WTC11 (cell line): Measurements from ENCODE around the gene FCGBP. TPM values are rescaled to one million over a fixed set of nuclear protein-coding genes. Genes with fewer than 3 reads are reported as not detected.
"Not testable (repeated sequence)": the region's sequence is repeated elsewhere in the genome, so short reads cannot be mapped to it uniquely, and the experiment has no call there.

Source experiments
- ATAC-seq: fragments of 200-7000 bp; cut with Tn5 transposase; 2 replicates; pipeline ENCODE4 v1.10.0; 2021; ENCODE audit warnings: mild to moderate bottlenecking, moderate library complexity
- CTCF ChIA-PET: fragments of 300-600 bp; sonication (Branson Sonifier 250); formaldehyde crosslinking; loops from one replicate; lab custom pipeline; 2021; ENCODE audit warnings: antibody characterized with exemption; lab: Charles Lee
- POLR2A ChIA-PET: fragments of 350-600 bp; sonication (Branson Sonifier 250); formaldehyde crosslinking; loops from one replicate; lab custom pipeline; 2021; ENCODE audit warnings: antibody characterized with exemption; lab: Charles Lee
- DNase-seq: peaks from one replicate; pipeline ENCODE4 v3.0.0; 2021; ENCODE audit warnings: low spot score
- H3K27ac Mint-ChIP-seq: 2 replicates; pipeline ENCODE4 v1.8.0; 2021; ENCODE audit warnings: mixed read lengths
- H3K27me3 Mint-ChIP-seq: 2 replicates; pipeline ENCODE4 v1.8.0; 2021; ENCODE audit warnings: low read depth, mild to moderate bottlenecking, moderate library complexity, mixed read lengths
- H3K36me3 Mint-ChIP-seq: 2 replicates; pipeline ENCODE4 v1.8.0; 2021; ENCODE audit warnings: mixed read lengths
- H3K4me1 Mint-ChIP-seq: 2 replicates; pipeline ENCODE4 v1.8.0; 2022; ENCODE audit warnings: mixed read lengths
- H3K4me3 Mint-ChIP-seq: 2 replicates; pipeline ENCODE4 v1.8.0; 2021; ENCODE audit warnings: mild to moderate bottlenecking, moderate library complexity, mixed read lengths
- H3K9me3 Mint-ChIP-seq: 2 replicates; pipeline ENCODE4 v1.8.0; 2021; ENCODE audit warnings: mixed read lengths
- ARID4B ChIP-seq: sonication (generic); formaldehyde crosslinking; IDR thresholded peaks from 2 replicates; pipeline ENCODE4 v1.8.0; 2023; ENCODE audit warnings: missing genetic modification reagents, mild to moderate bottlenecking, borderline replicate concordance
- CBFB ChIP-seq: sonication (generic); formaldehyde crosslinking; IDR thresholded peaks from 2 replicates; pipeline ENCODE4 v1.8.1; 2022; ENCODE audit warnings: mild to moderate bottlenecking, low read depth, missing genetic modification reagents
- CDX4 ChIP-seq: fragments of 250-450 bp; sonication (Bioruptor Pico); IDR thresholded peaks from 2 replicates; pipeline ENCODE4 v1.9.0; 2021; ENCODE audit warnings: moderate library complexity, mild to moderate bottlenecking, inconsistent platforms, borderline replicate concordance
- E2F1 ChIP-seq: sonication (generic); formaldehyde crosslinking; IDR thresholded peaks from 2 replicates; pipeline ENCODE4 v1.8.0; 2022; ENCODE audit warnings: mild to moderate bottlenecking, missing genetic modification reagents
- E2F4 ChIP-seq: sonication (generic); formaldehyde crosslinking; IDR thresholded peaks from 2 replicates; pipeline ENCODE4 v1.8.1; 2022; ENCODE audit warnings: low read depth, mild to moderate bottlenecking, moderate library complexity, missing genetic modification reagents, borderline replicate concordance
- EMX1 ChIP-seq: fragments of 250-450 bp; sonication (Bioruptor Pico); IDR thresholded peaks from 2 replicates; pipeline ENCODE4 v1.8.0; 2021; ENCODE audit warnings: mild to moderate bottlenecking
- FOXP4 ChIP-seq: sonication (generic); formaldehyde crosslinking; IDR thresholded peaks from 2 replicates; pipeline ENCODE4 v1.8.0; 2022; ENCODE audit warnings: mild to moderate bottlenecking, missing genetic modification reagents
- HMGA2 ChIP-seq: fragments of 250-450 bp; sonication (Bioruptor Pico); IDR thresholded peaks from 2 replicates; pipeline ENCODE4 v1.4.0; 2021; ENCODE audit warnings: mild to moderate bottlenecking, moderate library complexity
- IRF1 ChIP-seq: sonication (generic); formaldehyde crosslinking; IDR thresholded peaks from 2 replicates; pipeline ENCODE4 v1.8.0; 2023; ENCODE audit warnings: missing genetic modification reagents
- JAZF1 ChIP-seq: fragments of 250-450 bp; sonication (Bioruptor Pico); IDR thresholded peaks from 2 replicates; pipeline ENCODE4 v1.9.0; 2021; ENCODE audit warnings: moderate library complexity, mild to moderate bottlenecking, inconsistent platforms
- KAT7 ChIP-seq: sonication (generic); formaldehyde crosslinking; IDR thresholded peaks from 2 replicates; pipeline ENCODE4 v1.8.1; 2023; ENCODE audit warnings: missing genetic modification reagents, mild to moderate bottlenecking, borderline replicate concordance
- MYBL2 ChIP-seq: sonication (generic); formaldehyde crosslinking; IDR thresholded peaks from 2 replicates; pipeline ENCODE4 v1.8.1; 2023; ENCODE audit warnings: mild to moderate bottlenecking, moderate library complexity, missing genetic modification reagents
- NFATC4 ChIP-seq: fragments of 250-450 bp; sonication (Bioruptor Pico); IDR thresholded peaks from 2 replicates; pipeline ENCODE4 v1.9.0; 2021; ENCODE audit warnings: mild to moderate bottlenecking
- OVOL2 ChIP-seq: fragments of 250-450 bp; sonication (Bioruptor Pico); IDR thresholded peaks from 2 replicates; pipeline ENCODE4 v1.9.0; 2021; ENCODE audit warnings: mild to moderate bottlenecking, borderline replicate concordance
- USF1 ChIP-seq: sonication (generic); formaldehyde crosslinking; IDR thresholded peaks from 2 replicates; pipeline ENCODE4 v1.8.0; 2022; ENCODE audit warnings: mild to moderate bottlenecking, missing genetic modification reagents
- ZBTB43 ChIP-seq: sonication (generic); formaldehyde crosslinking; IDR thresholded peaks from 2 replicates; pipeline ENCODE4 v1.8.1; 2023; ENCODE audit warnings: mild to moderate bottlenecking, missing genetic modification reagents
- total RNA-seq: library from RNA; stranded (reverse); gene quantifications from 3 replicates; pipeline ENCODE4 v1.2.3, GENCODE V29; 2021

Gene FCGBP
- total RNA-seq, 1 experiment from 2014 or later, result 2.8 TPM

GRCh38 chr19:39906283-39906682 lies 28.2 kb downstream of the FCGBP start:
- H3K36me3 Mint-ChIP-seq, result no peaks in the 10 kb centered on the region
- ChIA-PET POLR2A (no interaction called here), CTCF (interaction anchor here (0.7 kb wide), 1 partner anchor 48 kb away, joined by 3 read pairs; no protein-coding TSS in a partner anchor)
- no peak overlapping the region for H3K4me3 Mint-ChIP-seq
- no peaks in the 10 kb centered on the region for H3K4me1 Mint-ChIP-seq
- DNase-seq, result no peak
- no peaks in the 10 kb centered on the region for H3K27me3 Mint-ChIP-seq
- TF ChIP-seq EMX1 (CRISPR knock-in tag) (no peak), CDX4 (CRISPR knock-in tag) (no peak), E2F1 (CRISPR knock-in tag) (no peak), NFATC4 (CRISPR knock-in tag) (no peak), OVOL2 (CRISPR knock-in tag) (no peak), ZBTB43 (CRISPR knock-in tag) (no peak), ARID4B (CRISPR knock-in tag) (no peak), KAT7 (no peak), HMGA2 (CRISPR knock-in tag) (no peak), MYBL2 (no peak), JAZF1 (CRISPR knock-in tag) (no peak), E2F4 (CRISPR knock-in tag) (no peak), IRF1 (CRISPR knock-in tag) (no peak), USF1 (CRISPR knock-in tag) (no peak), FOXP4 (CRISPR knock-in tag) (no peak), CBFB (CRISPR knock-in tag) (no peak)
- TF ChIP-seq, all 79 proteins: peak for 0
- Mint-ChIP-seq H3K27ac (no peak overlapping the region), H3K9me3 (no peaks in the 10 kb centered on the region)
- ATAC-seq, result no peak

- H3K36me3 Mint-ChIP-seq, POLR2A ChIA-PET, H3K4me3 Mint-ChIP-seq, H3K27ac Mint-ChIP-seq, ATAC-seq, DNase-seq, H3K9me3 Mint-ChIP-seq, CTCF ChIA-PET, H3K27me3 Mint-ChIP-seq, H3K4me1 Mint-ChIP-seq: not testable (repeated sequence)
Measured at GRCh38 chr19:39903486-39904091, 30.8 kb downstream of the FCGBP start.

GRCh38 chr19:39902326-39902725 lies 32.1 kb downstream of the FCGBP start:
- H3K9me3 Mint-ChIP-seq, DNase-seq, H3K27ac Mint-ChIP-seq, CTCF ChIA-PET, ATAC-seq, POLR2A ChIA-PET, H3K4me3 Mint-ChIP-seq, H3K4me1 Mint-ChIP-seq, H3K36me3 Mint-ChIP-seq, H3K27me3 Mint-ChIP-seq: not testable (repeated sequence)

- POLR2A ChIA-PET, H3K4me3 Mint-ChIP-seq, H3K4me1 Mint-ChIP-seq, H3K9me3 Mint-ChIP-seq, H3K36me3 Mint-ChIP-seq, ATAC-seq, H3K27ac Mint-ChIP-seq, H3K27me3 Mint-ChIP-seq, DNase-seq, CTCF ChIA-PET: not testable (repeated sequence)
Measured at GRCh38 chr19:39901681-39902080, 32.8 kb downstream of the FCGBP start.
